ENCODE results near the gene CBFA2T3.

DNA sequence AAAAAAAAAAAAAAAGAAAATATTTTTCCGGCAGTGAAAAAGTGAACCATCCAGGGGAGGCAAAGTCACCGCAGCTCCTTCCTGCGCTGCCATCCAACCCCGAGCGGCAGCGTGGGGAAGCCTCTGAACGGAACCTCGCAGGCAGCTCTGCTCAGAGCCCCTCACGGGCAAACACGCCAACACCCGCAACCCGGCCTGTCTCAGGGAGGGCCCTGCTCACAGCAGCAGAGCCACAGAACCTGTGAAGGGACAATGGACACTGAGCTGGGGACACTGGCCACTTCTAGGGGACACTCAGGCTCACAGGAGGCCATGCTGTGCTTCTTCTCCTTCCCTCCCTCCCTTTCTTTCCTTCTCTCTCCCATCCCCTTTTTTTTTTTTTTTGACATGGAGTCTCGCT, 143.9 kb downstream of the CBFA2T3 start:
- TF ChIP-seq POLR2A (IDR thresholded peaks at IDR 0.05; ENCODE audit: insufficient read depth in 1 of 2, low read depth in 2 of 2, low read length in 2 of 2) (no peak), EP300 (IDR thresholded peaks at IDR 0.05; ENCODE audit: low read depth in 2 of 2, low read length in 2 of 2) (no peak), EP300 (CRISPR knock-in tag; IDR thresholded peaks at IDR 0.05; ENCODE audit: borderline replicate concordance) (no peak), SMARCE1 (IDR thresholded peaks at IDR 0.05; ENCODE audit: borderline replicate concordance) (no peak), SOX6 (IDR thresholded peaks at IDR 0.05) (no peak), SOX6 (CRISPR knock-in tag; IDR thresholded peaks at IDR 0.05) (no peak)
- TF ChIP-seq, protein P1, sequence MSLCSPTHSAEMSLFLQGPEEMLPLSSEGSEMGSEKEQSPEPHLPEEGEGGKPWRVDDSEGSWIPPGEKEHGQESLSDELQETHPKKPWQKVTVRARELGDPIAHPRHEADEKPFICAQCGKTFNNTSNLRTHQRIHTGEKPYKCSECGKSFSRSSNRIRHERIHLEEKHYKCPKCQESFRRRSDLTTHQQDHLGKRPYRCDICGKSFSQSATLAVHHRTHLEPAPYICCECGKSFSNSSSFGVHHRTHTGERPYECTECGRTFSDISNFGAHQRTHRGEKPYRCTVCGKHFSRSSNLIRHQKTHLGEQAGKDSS (CRISPR knock-in tag; IDR thresholded peaks at IDR 0.05; ENCODE audit: borderline replicate concordance, low read depth) = no peak
- TF ChIP-seq, protein P2, sequence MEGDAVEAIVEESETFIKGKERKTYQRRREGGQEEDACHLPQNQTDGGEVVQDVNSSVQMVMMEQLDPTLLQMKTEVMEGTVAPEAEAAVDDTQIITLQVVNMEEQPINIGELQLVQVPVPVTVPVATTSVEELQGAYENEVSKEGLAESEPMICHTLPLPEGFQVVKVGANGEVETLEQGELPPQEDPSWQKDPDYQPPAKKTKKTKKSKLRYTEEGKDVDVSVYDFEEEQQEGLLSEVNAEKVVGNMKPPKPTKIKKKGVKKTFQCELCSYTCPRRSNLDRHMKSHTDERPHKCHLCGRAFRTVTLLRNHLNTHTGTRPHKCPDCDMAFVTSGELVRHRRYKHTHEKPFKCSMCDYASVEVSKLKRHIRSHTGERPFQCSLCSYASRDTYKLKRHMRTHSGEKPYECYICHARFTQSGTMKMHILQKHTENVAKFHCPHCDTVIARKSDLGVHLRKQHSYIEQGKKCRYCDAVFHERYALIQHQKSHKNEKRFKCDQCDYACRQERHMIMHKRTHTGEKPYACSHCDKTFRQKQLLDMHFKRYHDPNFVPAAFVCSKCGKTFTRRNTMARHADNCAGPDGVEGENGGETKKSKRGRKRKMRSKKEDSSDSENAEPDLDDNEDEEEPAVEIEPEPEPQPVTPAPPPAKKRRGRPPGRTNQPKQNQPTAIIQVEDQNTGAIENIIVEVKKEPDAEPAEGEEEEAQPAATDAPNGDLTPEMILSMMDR (CRISPR knock-in tag; IDR thresholded peaks at IDR 0.05) = no peak

All from HepG2 (cell line).